H1 (cell line): ENCODE data around the gene CSH1. TPM values are rescaled to one million over a fixed set of nuclear protein-coding genes. Genes with fewer than 3 reads are reported as not detected.

Experiments
- CREB1 ChIP-seq: IDR thresholded peaks from 2 replicates; pipeline ENCODE4 v1.6.1; 2012; ENCODE audit warnings: inconsistent platforms
- E2F6 ChIP-seq: IDR thresholded peaks from 2 replicates; pipeline ENCODE4 v1.6.1; 2012; ENCODE audit warnings: inconsistent platforms
- EGR1 ChIP-seq: IDR thresholded peaks from 2 replicates; pipeline ENCODE4 v1.6.1; 2011; ENCODE audit warnings: low read depth, low read length, borderline replicate concordance
- MAFK ChIP-seq: IDR thresholded peaks from 2 replicates; pipeline ENCODE4 v1.6.1; 2012; ENCODE audit warnings: low read depth, mild to moderate bottlenecking, improper control_type of control experiment, low read length
- SRF ChIP-seq: IDR thresholded peaks from 2 replicates; pipeline ENCODE4 v1.6.1; 2011; ENCODE audit warnings: mild to moderate bottlenecking, low read depth, low read length, moderate library complexity
- TAF7 ChIP-seq: optimal IDR thresholded peaks from 2 replicates; pipeline ENCODE3; 2011; ENCODE audit warnings: low read depth, mild to moderate bottlenecking, inconsistent platforms, low read length, moderate library complexity, borderline replicate concordance
- ZNF274 ChIP-seq: IDR thresholded peaks from 2 replicates; pipeline ENCODE4 v1.7.0; 2012; ENCODE audit warnings: low read length, borderline replicate concordance; ENCODE audit errors: extremely low read depth
- polyA plus RNA-seq, 7 experiments: library from polyadenylated mRNA; depleted of rRNA in 3 of 7; stranded (reverse) in 5 of 7; unstranded in 2 of 7; fragments of >200 nt in 5 of 7; fragments of 200-250 nt in 2 of 7; gene quantifications; 1 replicate in 5 of 7; 2 replicates in 1 of 7; 4 replicates in 1 of 7; pipeline versions ENCODE4 v1.2.1 to v1.2.3, GENCODE V29; 2011 to 2013; ENCODE audit warnings: missing spikeins in 2 of 7, mixed read lengths in 2 of 7
- total RNA-seq: library from RNA; stranded (reverse); fragmentation: NEBNext Ultra II Directional; extraction: Animal tissue kit (Norgen Biotek cat#: 25700); gene quantifications from 2 replicates; pipeline ENCODE4 v1.2.1, GENCODE V29; 2021
- TF ChIP-seq, protein P1 (sequence below): fragments of 300-600 bp; sonication (generic); IDR thresholded peaks from 2 replicates; pipeline ENCODE4 v1.7.1; 2012; ENCODE audit warnings: low read length, moderate library complexity, mild to moderate bottlenecking, inconsistent platforms; ENCODE audit not compliant: insufficient replicate concordance
- TF ChIP-seq, protein P2 (sequence below): IDR thresholded peaks from 2 replicates; pipeline ENCODE4 v1.6.1; 2011; ENCODE audit warnings: low read length, improper control_type of control experiment

CSH1 gene
- total and polyA plus RNA-seq, 2 of the 8 experiments (the other 6 are each of a cell fraction or from before 2014, with no cell fraction given) = 0.12 TPM; not detected in 1

- TF ChIP-seq, protein P1, sequence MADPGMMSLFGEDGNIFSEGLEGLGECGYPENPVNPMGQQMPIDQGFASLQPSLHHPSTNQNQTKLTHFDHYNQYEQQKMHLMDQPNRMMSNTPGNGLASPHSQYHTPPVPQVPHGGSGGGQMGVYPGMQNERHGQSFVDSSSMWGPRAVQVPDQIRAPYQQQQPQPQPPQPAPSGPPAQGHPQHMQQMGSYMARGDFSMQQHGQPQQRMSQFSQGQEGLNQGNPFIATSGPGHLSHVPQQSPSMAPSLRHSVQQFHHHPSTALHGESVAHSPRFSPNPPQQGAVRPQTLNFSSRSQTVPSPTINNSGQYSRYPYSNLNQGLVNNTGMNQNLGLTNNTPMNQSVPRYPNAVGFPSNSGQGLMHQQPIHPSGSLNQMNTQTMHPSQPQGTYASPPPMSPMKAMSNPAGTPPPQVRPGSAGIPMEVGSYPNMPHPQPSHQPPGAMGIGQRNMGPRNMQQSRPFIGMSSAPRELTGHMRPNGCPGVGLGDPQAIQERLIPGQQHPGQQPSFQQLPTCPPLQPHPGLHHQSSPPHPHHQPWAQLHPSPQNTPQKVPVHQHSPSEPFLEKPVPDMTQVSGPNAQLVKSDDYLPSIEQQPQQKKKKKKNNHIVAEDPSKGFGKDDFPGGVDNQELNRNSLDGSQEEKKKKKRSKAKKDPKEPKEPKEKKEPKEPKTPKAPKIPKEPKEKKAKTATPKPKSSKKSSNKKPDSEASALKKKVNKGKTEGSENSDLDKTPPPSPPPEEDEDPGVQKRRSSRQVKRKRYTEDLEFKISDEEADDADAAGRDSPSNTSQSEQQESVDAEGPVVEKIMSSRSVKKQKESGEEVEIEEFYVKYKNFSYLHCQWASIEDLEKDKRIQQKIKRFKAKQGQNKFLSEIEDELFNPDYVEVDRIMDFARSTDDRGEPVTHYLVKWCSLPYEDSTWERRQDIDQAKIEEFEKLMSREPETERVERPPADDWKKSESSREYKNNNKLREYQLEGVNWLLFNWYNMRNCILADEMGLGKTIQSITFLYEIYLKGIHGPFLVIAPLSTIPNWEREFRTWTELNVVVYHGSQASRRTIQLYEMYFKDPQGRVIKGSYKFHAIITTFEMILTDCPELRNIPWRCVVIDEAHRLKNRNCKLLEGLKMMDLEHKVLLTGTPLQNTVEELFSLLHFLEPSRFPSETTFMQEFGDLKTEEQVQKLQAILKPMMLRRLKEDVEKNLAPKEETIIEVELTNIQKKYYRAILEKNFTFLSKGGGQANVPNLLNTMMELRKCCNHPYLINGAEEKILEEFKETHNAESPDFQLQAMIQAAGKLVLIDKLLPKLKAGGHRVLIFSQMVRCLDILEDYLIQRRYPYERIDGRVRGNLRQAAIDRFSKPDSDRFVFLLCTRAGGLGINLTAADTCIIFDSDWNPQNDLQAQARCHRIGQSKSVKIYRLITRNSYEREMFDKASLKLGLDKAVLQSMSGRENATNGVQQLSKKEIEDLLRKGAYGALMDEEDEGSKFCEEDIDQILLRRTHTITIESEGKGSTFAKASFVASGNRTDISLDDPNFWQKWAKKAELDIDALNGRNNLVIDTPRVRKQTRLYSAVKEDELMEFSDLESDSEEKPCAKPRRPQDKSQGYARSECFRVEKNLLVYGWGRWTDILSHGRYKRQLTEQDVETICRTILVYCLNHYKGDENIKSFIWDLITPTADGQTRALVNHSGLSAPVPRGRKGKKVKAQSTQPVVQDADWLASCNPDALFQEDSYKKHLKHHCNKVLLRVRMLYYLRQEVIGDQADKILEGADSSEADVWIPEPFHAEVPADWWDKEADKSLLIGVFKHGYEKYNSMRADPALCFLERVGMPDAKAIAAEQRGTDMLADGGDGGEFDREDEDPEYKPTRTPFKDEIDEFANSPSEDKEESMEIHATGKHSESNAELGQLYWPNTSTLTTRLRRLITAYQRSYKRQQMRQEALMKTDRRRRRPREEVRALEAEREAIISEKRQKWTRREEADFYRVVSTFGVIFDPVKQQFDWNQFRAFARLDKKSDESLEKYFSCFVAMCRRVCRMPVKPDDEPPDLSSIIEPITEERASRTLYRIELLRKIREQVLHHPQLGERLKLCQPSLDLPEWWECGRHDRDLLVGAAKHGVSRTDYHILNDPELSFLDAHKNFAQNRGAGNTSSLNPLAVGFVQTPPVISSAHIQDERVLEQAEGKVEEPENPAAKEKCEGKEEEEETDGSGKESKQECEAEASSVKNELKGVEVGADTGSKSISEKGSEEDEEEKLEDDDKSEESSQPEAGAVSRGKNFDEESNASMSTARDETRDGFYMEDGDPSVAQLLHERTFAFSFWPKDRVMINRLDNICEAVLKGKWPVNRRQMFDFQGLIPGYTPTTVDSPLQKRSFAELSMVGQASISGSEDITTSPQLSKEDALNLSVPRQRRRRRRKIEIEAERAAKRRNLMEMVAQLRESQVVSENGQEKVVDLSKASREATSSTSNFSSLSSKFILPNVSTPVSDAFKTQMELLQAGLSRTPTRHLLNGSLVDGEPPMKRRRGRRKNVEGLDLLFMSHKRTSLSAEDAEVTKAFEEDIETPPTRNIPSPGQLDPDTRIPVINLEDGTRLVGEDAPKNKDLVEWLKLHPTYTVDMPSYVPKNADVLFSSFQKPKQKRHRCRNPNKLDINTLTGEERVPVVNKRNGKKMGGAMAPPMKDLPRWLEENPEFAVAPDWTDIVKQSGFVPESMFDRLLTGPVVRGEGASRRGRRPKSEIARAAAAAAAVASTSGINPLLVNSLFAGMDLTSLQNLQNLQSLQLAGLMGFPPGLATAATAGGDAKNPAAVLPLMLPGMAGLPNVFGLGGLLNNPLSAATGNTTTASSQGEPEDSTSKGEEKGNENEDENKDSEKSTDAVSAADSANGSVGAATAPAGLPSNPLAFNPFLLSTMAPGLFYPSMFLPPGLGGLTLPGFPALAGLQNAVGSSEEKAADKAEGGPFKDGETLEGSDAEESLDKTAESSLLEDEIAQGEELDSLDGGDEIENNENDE = no peak
- TF ChIP-seq SRF = no peak
- TF ChIP-seq MAFK = no peak
- no peak for TF ChIP-seq EGR1
- TF ChIP-seq E2F6 = no peak
- TF ChIP-seq ZNF274 = no peak
- TF ChIP-seq, protein P2, sequence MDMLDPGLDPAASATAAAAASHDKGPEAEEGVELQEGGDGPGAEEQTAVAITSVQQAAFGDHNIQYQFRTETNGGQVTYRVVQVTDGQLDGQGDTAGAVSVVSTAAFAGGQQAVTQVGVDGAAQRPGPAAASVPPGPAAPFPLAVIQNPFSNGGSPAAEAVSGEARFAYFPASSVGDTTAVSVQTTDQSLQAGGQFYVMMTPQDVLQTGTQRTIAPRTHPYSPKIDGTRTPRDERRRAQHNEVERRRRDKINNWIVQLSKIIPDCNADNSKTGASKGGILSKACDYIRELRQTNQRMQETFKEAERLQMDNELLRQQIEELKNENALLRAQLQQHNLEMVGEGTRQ = no peak
- TF ChIP-seq TAF7 = no peak
- TF ChIP-seq CREB1 = no peak
Measured at GRCh38 chr17:63927464-63928171, 31.2 kb upstream of the CSH1 start (continued).
